ENCODE measurements around the gene E2F6.

The E2F6 gene

DNA sequence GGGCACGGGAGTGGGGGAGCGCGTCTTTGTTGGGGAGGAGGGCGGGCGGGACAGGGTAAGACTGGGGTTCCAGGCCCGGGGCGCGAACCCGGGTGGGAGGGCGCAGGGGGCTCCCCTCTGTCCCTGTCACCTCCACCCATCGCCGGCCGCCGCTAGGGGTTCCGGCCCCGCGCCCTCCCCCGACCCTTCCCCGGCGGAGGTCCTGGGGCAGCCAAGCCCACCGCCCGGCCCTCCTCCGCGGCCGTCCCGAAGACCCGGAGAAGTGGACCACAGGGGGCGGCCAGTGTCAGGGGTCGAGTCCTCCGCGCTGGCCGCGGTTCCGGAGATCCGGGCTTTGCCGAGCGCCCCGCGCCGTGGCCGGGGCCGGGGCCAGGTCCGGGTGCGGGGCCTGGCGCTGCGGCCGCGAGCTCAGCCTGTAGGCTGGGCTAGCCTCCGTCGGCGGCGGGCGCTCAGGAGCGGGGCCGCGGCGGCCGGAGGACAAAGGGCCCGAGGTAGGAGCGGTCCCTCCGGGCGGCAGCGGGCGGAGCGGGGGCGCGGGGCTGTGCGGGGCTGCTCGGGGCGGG lies 16.6 kb upstream of the E2F6 start:
- TF ChIP-seq, protein P1, sequence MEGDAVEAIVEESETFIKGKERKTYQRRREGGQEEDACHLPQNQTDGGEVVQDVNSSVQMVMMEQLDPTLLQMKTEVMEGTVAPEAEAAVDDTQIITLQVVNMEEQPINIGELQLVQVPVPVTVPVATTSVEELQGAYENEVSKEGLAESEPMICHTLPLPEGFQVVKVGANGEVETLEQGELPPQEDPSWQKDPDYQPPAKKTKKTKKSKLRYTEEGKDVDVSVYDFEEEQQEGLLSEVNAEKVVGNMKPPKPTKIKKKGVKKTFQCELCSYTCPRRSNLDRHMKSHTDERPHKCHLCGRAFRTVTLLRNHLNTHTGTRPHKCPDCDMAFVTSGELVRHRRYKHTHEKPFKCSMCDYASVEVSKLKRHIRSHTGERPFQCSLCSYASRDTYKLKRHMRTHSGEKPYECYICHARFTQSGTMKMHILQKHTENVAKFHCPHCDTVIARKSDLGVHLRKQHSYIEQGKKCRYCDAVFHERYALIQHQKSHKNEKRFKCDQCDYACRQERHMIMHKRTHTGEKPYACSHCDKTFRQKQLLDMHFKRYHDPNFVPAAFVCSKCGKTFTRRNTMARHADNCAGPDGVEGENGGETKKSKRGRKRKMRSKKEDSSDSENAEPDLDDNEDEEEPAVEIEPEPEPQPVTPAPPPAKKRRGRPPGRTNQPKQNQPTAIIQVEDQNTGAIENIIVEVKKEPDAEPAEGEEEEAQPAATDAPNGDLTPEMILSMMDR (IDR thresholded peaks at IDR 0.05) = no peak
- Histone ChIP-seq H3K9me3 (no peaks in the 10 kb centered on the region), H3K4me3 (ENCODE audit: low read depth in 1 of 2, low read length in 1 of 2) (no peak overlapping the region), H3K27me3 (peaks cover 100% of the 10 kb centered on the region), H3K27ac (no peak overlapping the region), H3K4me1 (ENCODE audit: control insufficient read depth in 1 of 2, insufficient read depth in 1 of 2, low read depth in 1 of 2, low read length in 1 of 2) (peaks cover 0 to 6% of the 10 kb centered on the region in 2 experiments), H3K36me3 (no peaks in the 10 kb centered on the region)

DNA sequence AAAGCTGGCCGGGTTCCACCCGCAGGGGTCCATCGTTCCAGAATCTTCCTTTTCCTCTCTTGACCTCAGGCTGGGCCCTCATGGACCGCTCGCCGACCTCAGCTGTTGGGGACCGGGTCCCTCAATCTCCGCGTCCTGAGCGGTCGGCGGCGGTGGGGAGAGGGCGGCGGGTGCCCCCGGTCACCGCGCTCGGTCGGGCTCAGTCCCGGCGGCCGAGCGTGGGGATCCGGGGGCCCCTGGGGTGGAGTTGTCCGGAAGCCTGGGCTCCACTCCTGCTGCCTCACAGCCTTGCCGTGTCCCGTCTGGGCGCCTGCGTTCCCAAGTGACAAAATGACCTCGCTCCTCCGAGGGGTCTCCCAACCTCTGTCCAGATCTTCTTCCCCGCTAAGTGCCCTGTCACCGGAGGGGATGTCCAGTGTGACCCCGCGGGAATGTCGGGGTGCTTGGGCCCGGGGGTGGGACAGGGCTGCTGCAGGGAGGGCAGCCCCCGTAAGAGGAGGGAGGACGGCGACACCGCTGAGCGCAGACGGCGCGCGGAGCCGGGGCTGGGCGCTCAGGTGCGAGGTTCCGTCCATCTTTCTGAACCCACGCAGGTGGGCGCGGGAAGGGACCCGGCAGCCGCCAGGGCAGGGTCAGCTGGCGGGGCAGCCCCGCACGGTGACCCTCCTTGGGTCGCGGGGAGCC lies 16.0 kb upstream of the E2F6 start:
- H3K27me3 ChIP-seq = peaks cover 94% of the 10 kb centered on the region
- no peak overlapping the region for H3K4me3 ChIP-seq (ENCODE audit: low read depth in 1 of 2, low read length in 1 of 2)

DNA sequence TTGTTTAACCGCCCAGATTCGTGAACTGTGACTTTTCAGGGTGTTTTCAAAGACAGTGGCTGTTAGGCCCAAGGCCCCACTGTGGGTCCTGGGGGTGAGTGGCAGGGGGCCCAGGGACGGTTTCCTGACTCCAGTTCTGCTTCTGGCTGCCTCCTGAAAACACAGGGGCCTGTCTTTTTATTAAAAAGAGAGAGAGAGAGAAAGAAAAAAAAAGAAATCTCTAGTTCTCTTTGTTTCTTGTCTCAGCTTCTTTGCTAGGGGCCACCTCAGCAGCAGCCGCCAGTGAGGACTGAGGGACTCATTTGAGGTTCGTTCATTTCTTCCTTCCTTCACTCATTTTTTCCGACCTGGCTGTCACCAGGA lies 15.4 kb upstream of the E2F6 start:
- Histone ChIP-seq H3K27me3 (peaks cover 88% of the 10 kb centered on the region), H3K27ac (no peak overlapping the region), H3K4me1 (ENCODE audit: control insufficient read depth in 1 of 2, insufficient read depth in 1 of 2, low read depth in 1 of 2, low read length in 1 of 2) (peaks cover 0 to 6% of the 10 kb centered on the region in 2 experiments), H3K4me3 (ENCODE audit: low read depth in 1 of 2, low read length in 1 of 2) (no peak overlapping the region), H3K9me3 (no peaks in the 10 kb centered on the region), H3K36me3 (no peaks in the 10 kb centered on the region)
- TF ChIP-seq, protein P1 (IDR thresholded peaks at IDR 0.05) = no peak

More for the DNA sequence above, 16.0 kb upstream of the E2F6 start:
- Histone ChIP-seq H3K36me3 (no peaks in the 10 kb centered on the region), H3K27ac (no peak overlapping the region), H3K9me3 (no peaks in the 10 kb centered on the region), H3K4me1 (ENCODE audit: control insufficient read depth in 1 of 2, insufficient read depth in 1 of 2, low read depth in 1 of 2, low read length in 1 of 2) (peaks cover 0 to 6% of the 10 kb centered on the region in 2 experiments)
- TF ChIP-seq, protein P1 (IDR thresholded peaks at IDR 0.05) = no peak

DNA sequence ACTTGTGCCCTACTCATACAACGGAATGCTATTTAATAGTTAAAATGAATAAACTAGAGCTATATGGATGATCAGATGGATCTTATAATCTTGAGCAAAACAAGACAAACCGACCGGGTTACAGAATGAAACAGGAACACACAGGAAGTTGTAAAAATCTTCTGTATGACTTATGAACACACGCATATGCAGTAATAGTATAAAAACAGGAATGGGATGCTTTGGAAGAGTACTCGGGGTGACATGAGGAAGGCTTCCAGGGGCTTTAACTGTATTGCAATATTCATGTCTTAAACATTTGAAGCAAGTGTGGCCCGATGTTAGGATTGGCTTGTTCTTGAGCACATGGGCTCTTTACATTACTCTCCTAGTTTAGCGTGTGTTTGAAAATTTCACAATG lies 14.9 kb upstream of the E2F6 start:
- Histone ChIP-seq H3K36me3 (no peaks in the 10 kb centered on the region), H3K27me3 (peaks cover 83% of the 10 kb centered on the region), H3K4me3 (ENCODE audit: low read depth in 1 of 2, low read length in 1 of 2) (no peak overlapping the region), H3K27ac (no peak overlapping the region), H3K9me3 (no peaks in the 10 kb centered on the region), H3K4me1 (ENCODE audit: control insufficient read depth in 1 of 2, insufficient read depth in 1 of 2, low read depth in 1 of 2, low read length in 1 of 2) (peaks cover 0 to 6% of the 10 kb centered on the region in 2 experiments)
- TF ChIP-seq, protein P1 (IDR thresholded peaks at IDR 0.05) = no peak

DNA sequence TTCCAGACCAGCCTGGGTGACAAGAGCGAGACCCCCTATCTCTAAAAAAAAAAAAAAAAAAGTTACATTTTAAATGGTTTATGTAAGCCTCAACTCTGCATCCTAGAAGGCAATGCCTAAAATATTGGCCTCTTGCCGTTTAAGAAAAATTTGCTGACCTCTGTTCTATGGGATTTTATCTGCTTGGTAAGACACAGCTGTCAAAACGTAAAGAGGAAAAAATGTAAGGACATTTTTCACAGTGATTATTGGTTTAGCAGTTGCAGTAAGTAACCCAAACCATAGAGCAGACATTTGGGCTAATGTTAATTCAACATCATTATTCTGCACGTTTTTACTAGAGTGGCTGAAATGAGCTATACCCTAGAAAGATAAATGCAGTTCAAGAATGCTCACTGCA lies 14.4 kb upstream of the E2F6 start:
- Histone ChIP-seq H3K27ac (no peak overlapping the region), H3K4me3 (ENCODE audit: low read depth in 1 of 2, low read length in 1 of 2) (no peak overlapping the region), H3K9me3 (no peaks in the 10 kb centered on the region), H3K27me3 (peaks cover 78% of the 10 kb centered on the region), H3K36me3 (no peaks in the 10 kb centered on the region), H3K4me1 (ENCODE audit: control insufficient read depth in 1 of 2, insufficient read depth in 1 of 2, low read depth in 1 of 2, low read length in 1 of 2) (peaks cover 0 to 6% of the 10 kb centered on the region in 2 experiments)
- TF ChIP-seq, protein P1 (IDR thresholded peaks at IDR 0.05) = no peak
